ENCODE data around the gene CLCN1. TPM values are rescaled to one million over a fixed set of nuclear protein-coding genes. Genes with fewer than 3 reads are reported as not detected.

The CLCN1 gene
- total RNA-seq, 2 experiments from 2014 or later: not detected

DNA sequence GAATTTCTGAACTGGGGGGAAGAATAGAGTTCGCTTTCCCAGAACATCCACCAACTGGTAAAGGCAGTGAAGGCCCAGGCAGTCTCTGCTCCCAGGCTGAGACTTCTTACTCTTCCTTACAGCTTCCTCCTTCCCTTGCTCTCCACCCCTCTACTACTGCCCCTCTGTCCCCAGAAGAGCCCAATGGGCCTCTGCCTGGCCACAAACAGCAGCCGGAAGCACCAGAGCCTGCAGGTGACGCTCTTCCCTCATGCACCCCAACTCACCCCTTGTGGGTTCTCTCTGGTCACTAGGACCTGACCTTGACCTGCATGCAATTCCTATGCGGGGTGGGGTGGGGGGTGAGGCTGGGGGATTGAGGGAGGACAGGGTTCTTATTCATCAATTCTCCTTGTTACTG, 30.1 kb downstream of the CLCN1 start:
- TF ChIP-seq, protein P1, sequence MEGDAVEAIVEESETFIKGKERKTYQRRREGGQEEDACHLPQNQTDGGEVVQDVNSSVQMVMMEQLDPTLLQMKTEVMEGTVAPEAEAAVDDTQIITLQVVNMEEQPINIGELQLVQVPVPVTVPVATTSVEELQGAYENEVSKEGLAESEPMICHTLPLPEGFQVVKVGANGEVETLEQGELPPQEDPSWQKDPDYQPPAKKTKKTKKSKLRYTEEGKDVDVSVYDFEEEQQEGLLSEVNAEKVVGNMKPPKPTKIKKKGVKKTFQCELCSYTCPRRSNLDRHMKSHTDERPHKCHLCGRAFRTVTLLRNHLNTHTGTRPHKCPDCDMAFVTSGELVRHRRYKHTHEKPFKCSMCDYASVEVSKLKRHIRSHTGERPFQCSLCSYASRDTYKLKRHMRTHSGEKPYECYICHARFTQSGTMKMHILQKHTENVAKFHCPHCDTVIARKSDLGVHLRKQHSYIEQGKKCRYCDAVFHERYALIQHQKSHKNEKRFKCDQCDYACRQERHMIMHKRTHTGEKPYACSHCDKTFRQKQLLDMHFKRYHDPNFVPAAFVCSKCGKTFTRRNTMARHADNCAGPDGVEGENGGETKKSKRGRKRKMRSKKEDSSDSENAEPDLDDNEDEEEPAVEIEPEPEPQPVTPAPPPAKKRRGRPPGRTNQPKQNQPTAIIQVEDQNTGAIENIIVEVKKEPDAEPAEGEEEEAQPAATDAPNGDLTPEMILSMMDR (conservative IDR thresholded peaks at IDR 0.05; ENCODE audit: low read length): no peak
- no peak for TF ChIP-seq EZH2phosphoT487 (IDR thresholded peaks at IDR 0.05; ENCODE audit: borderline replicate concordance, low read depth, low read length)
- no TSS peak for BruUV-seq (replicated peaks)
- Histone ChIP-seq H3K4me1 (ENCODE audit: insufficient read depth, low read length, poor library complexity, severe bottlenecking) (no peaks in the 10 kb centered on the region), H4K20me1 (ENCODE audit: insufficient read depth, low read length) (no peaks in the 10 kb centered on the region), H3K9me2 (ENCODE audit: insufficient read depth, low read length) (no peaks in the 10 kb centered on the region), H3K36me3 (ENCODE audit: insufficient read depth, low read length) (no peaks in the 10 kb centered on the region), H3K4me3 (ENCODE audit: low read depth, low read length, poor library complexity, severe bottlenecking) (no peak overlapping the region), H3K79me2 (ENCODE audit: insufficient read depth, low read depth, low read length) (no peaks in the 10 kb centered on the region), H3K27ac (ENCODE audit: low read depth, low read length, poor library complexity, severe bottlenecking) (no peak overlapping the region), H3K9me3 (ENCODE audit: low read length) (no peaks in the 10 kb centered on the region), H3K4me2 (ENCODE audit: low read length) (no peak overlapping the region), H2AFZ (ENCODE audit: low read length) (no peak overlapping the region)
- DNase-seq (ENCODE audit: low spot score): no peak
- CTCF ChIA-PET (ENCODE audit: unreplicated experiment): no interaction called here
- intact Hi-C loops (cut with micrococcal nuclease; ENCODE audit: unreplicated experiment): no loop called here
- POLR2A ChIA-PET: no interaction called here

GRCh38 chr7:143347950-143348349, 32.0 kb downstream of the CLCN1 start:
- no peak for DNase-seq (ENCODE audit: low spot score)
- Histone ChIP-seq H3K4me3 (ENCODE audit: low read depth, low read length, poor library complexity, severe bottlenecking) (no peak overlapping the region), H4K20me1 (ENCODE audit: insufficient read depth, low read length) (no peaks in the 10 kb centered on the region), H3K9me3 (ENCODE audit: low read length) (no peaks in the 10 kb centered on the region), H3K4me2 (ENCODE audit: low read length) (no peak overlapping the region), H3K27ac (ENCODE audit: low read depth, low read length, poor library complexity, severe bottlenecking) (no peak overlapping the region), H3K4me1 (ENCODE audit: insufficient read depth, low read length, poor library complexity, severe bottlenecking) (no peaks in the 10 kb centered on the region), H2AFZ (ENCODE audit: low read length) (no peak overlapping the region), H3K79me2 (ENCODE audit: insufficient read depth, low read depth, low read length) (no peaks in the 10 kb centered on the region), H3K36me3 (ENCODE audit: insufficient read depth, low read length) (no peaks in the 10 kb centered on the region), H3K9me2 (ENCODE audit: insufficient read depth, low read length) (no peaks in the 10 kb centered on the region)
- intact Hi-C loops (cut with micrococcal nuclease; ENCODE audit: unreplicated experiment): no loop called here
- ChIA-PET POLR2A (no interaction called here), CTCF (ENCODE audit: unreplicated experiment) (no interaction called here)
- no peak for TF ChIP-seq EZH2phosphoT487 (IDR thresholded peaks at IDR 0.05; ENCODE audit: borderline replicate concordance, low read depth, low read length)
- TF ChIP-seq, protein P1 (conservative IDR thresholded peaks at IDR 0.05; ENCODE audit: low read length): no peak
- BruUV-seq (replicated peaks): no TSS peak

DNA sequence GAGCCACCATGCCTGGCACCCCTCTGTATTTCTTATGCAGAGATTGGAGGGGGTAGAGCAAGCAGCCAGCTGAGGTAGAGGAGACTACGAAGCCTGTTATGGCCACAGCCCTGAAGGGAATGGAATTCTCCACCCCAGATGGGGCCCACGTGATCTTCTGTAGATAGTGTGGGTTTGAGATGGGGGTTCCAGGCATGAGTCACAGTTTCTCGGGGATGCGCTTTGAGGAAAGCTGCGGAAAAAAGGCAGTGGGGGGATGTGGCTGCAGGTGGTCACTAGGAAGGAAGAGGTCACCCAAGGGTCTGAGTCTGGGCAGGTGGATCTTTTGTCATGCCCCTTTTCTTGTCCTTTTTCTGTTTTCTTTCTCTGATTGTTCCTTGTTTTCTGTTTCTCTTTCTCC, 35.1 kb downstream of the CLCN1 start:
- no peak overlapping the region for H3K27ac ChIP-seq (ENCODE audit: low read depth, low read length, poor library complexity, severe bottlenecking)
- no peaks in the 10 kb centered on the region for H3K4me1 ChIP-seq (ENCODE audit: insufficient read depth, low read length, poor library complexity, severe bottlenecking)
- no peaks in the 10 kb centered on the region for H3K79me2 ChIP-seq (ENCODE audit: insufficient read depth, low read depth, low read length)
- CTCF ChIA-PET (ENCODE audit: unreplicated experiment): no interaction called here
- H4K20me1 ChIP-seq (ENCODE audit: insufficient read depth, low read length): no peaks in the 10 kb centered on the region
- no peak overlapping the region for H3K4me2 ChIP-seq (ENCODE audit: low read length)
- POLR2A ChIA-PET: no interaction called here
- H2AFZ ChIP-seq (ENCODE audit: low read length): no peak overlapping the region
- no peak for DNase-seq (ENCODE audit: low spot score)
- H3K4me3 ChIP-seq (ENCODE audit: low read depth, low read length, poor library complexity, severe bottlenecking): no peak overlapping the region
- no peaks in the 10 kb centered on the region for H3K36me3 ChIP-seq (ENCODE audit: insufficient read depth, low read length)
- BruUV-seq (replicated peaks): no TSS peak
- H3K9me3 ChIP-seq (ENCODE audit: low read length): no peaks in the 10 kb centered on the region
- no peak for TF ChIP-seq EZH2phosphoT487 (IDR thresholded peaks at IDR 0.05; ENCODE audit: borderline replicate concordance, low read depth, low read length)
- TF ChIP-seq, protein P1 (conservative IDR thresholded peaks at IDR 0.05; ENCODE audit: low read length): no peak
- no peaks in the 10 kb centered on the region for H3K9me2 ChIP-seq (ENCODE audit: insufficient read depth, low read length)
- intact Hi-C loops (cut with micrococcal nuclease; ENCODE audit: unreplicated experiment): no loop called here

All from OCI-LY7 (cell line).